NT2/D1 (cell line): ENCODE measurements around the gene MAP3K2.

Source experiments
- YY1 ChIP-seq: IDR thresholded peaks from 2 replicates; pipeline ENCODE4 v1.6.1; 2011; ENCODE audit not compliant: insufficient read length, insufficient read depth
- ZNF274 ChIP-seq: IDR thresholded peaks from 2 replicates; pipeline ENCODE4 v1.6.1; 2011; ENCODE audit warnings: mild to moderate bottlenecking, low read depth, low read length

- TF ChIP-seq YY1 (no peak), ZNF274 (no peak)
Measured at GRCh38 chr2:127376257-127376656, 11.5 kb downstream of the MAP3K2 start.
